IMR-90 (cell line): ENCODE results near the gene DAB1. TPM values are rescaled to one million over a fixed set of nuclear protein-coding genes. Genes with fewer than 3 reads are reported as not detected.

Experiments used
- ATAC-seq: fragments of 200-7000 bp; cut with Tn5 transposase; 2 replicates; pipeline ENCODE4 v1.9.1; 2020; ENCODE audit warnings: low read depth, mild to moderate bottlenecking, moderate library complexity
- BruUV-seq: library from RNA; stranded (reverse); fragments of 400-500 nt; replicated peaks from 2 replicates; lab custom pipeline; 2021; lab: Mats Ljungman, UMichigan
- CTCF ChIA-PET: fragments of 300-600 bp; formaldehyde crosslinking; extraction: SDS; loops from one replicate; lab custom pipeline; 2021; ENCODE audit warnings: antibody characterized with exemption; lab: Yijun Ruan, JAX
- POLR2A ChIA-PET: fragments of 300-600 bp; sonication (Branson Sonifier 250); formaldehyde crosslinking; loops from one replicate; lab custom pipeline; 2022; ENCODE audit warnings: antibody characterized with exemption; ENCODE audit not compliant: unreplicated experiment; lab: Charles Lee
- DNase-seq: peaks from one replicate; pipeline ENCODE4 v3.0.0; 2013
- H2AFZ ChIP-seq: replicated peaks from 2 replicates; pipeline ENCODE3; 2013; ENCODE audit warnings: low read length, mild to moderate bottlenecking; ENCODE audit not compliant: poor library complexity
- H2AK5ac ChIP-seq: 2 replicates; pipeline ENCODE4 v1.6.1; 2013; ENCODE audit warnings: low read depth, low read length, inconsistent platforms
- H2AK9ac ChIP-seq: replicated peaks from 2 replicates; pipeline ENCODE3; 2013; ENCODE audit warnings: mild to moderate bottlenecking, low read depth, low read length, moderate library complexity; ENCODE audit not compliant: poor library complexity
- H2BK120ac ChIP-seq: 2 replicates; pipeline ENCODE4 v1.6.1; 2013; ENCODE audit warnings: low read depth, low read length, inconsistent platforms
- H2BK15ac ChIP-seq: 3 replicates; pipeline ENCODE4 v1.6.1; 2013; ENCODE audit warnings: low read depth, low read length, inconsistent platforms
- H2BK20ac ChIP-seq: 2 replicates; pipeline ENCODE4 v1.6.1; 2013; ENCODE audit warnings: low read depth, mild to moderate bottlenecking, inconsistent platforms, low read length, moderate library complexity
- H2BK5ac ChIP-seq: 2 replicates; pipeline ENCODE4 v1.6.1; 2013; ENCODE audit warnings: mild to moderate bottlenecking, low read depth, low read length, inconsistent platforms; ENCODE audit not compliant: poor library complexity, severe bottlenecking
- H3K14ac ChIP-seq: replicated peaks from 2 replicates; pipeline ENCODE4 v1.6.1; 2013; ENCODE audit warnings: low read depth, low read length, inconsistent platforms
- H3K18ac ChIP-seq: 2 replicates; pipeline ENCODE4 v1.6.1; 2013; ENCODE audit warnings: low read depth, low read length, control low read depth
- H3K23ac ChIP-seq: 2 replicates; pipeline ENCODE4 v1.6.1; 2013; ENCODE audit warnings: low read depth, low read length, inconsistent platforms
- H3K27ac ChIP-seq: 2 replicates; pipeline ENCODE4 v1.5.1; 2013; ENCODE audit warnings: mild to moderate bottlenecking, control low read depth, low read length; ENCODE audit not compliant: insufficient read depth
- H3K27me3 ChIP-seq: 2 replicates; pipeline ENCODE4 v1.6.1; 2013; ENCODE audit warnings: low read length; ENCODE audit not compliant: control insufficient read depth, insufficient read depth
- H3K36me3 ChIP-seq: 2 replicates; pipeline ENCODE4 v1.6.1; 2013; ENCODE audit warnings: low read length, mixed read lengths; ENCODE audit not compliant: control insufficient read depth, insufficient read depth
- H3K4ac ChIP-seq: 2 replicates; pipeline ENCODE4 v1.6.1; 2013; ENCODE audit warnings: low read depth, low read length, inconsistent platforms
- H3K4me1 ChIP-seq: 2 replicates; pipeline ENCODE4 v1.6.1; 2013; ENCODE audit warnings: low read length, mixed read lengths; ENCODE audit not compliant: control insufficient read depth, insufficient read depth
- H3K4me2 ChIP-seq: 2 replicates; pipeline ENCODE4 v1.6.1; 2013; ENCODE audit warnings: low read depth, mild to moderate bottlenecking, control low read depth, low read length, moderate library complexity
- H3K4me3 ChIP-seq: 2 replicates; pipeline ENCODE4 v1.5.1; 2013; ENCODE audit warnings: low read depth, mild to moderate bottlenecking, control low read depth, low read length, moderate library complexity; ENCODE audit not compliant: insufficient read depth
- H3K56ac ChIP-seq: 2 replicates; pipeline ENCODE4 v1.6.1; 2013; ENCODE audit warnings: low read length, inconsistent platforms; ENCODE audit not compliant: insufficient read depth; ENCODE audit errors: extremely low read depth
- H3K79me1 ChIP-seq, 2 experiments: 2 replicates each; pipeline ENCODE4 v1.6.1; 2013; ENCODE audit warnings: low read length in 2 of 2, inconsistent platforms in 1 of 2, low read depth in 1 of 2
- H3K9ac ChIP-seq: 2 replicates; pipeline ENCODE4 v1.6.1; 2013; ENCODE audit warnings: low read depth, low read length, control low read depth
- H3K9me1 ChIP-seq: 2 replicates; pipeline ENCODE4 v1.6.1; 2013; ENCODE audit warnings: low read length, inconsistent platforms; ENCODE audit not compliant: insufficient read depth
- H3K9me3 ChIP-seq: 2 replicates; pipeline ENCODE4 v1.6.1; 2013; ENCODE audit warnings: low read length; ENCODE audit not compliant: control insufficient read depth, insufficient read depth
- H4K20me1 ChIP-seq: 2 replicates; pipeline ENCODE4 v1.6.1; 2013; ENCODE audit warnings: low read length, inconsistent platforms; ENCODE audit not compliant: insufficient read depth
- H4K5ac ChIP-seq: 2 replicates; pipeline ENCODE4 v1.6.1; 2013; ENCODE audit warnings: mild to moderate bottlenecking, low read depth, low read length, control low read depth
- H4K8ac ChIP-seq, 2 experiments: 2 replicates each; pipeline ENCODE4 v1.6.1; 2013; ENCODE audit warnings: low read depth in 2 of 2, low read length in 2 of 2, control low read depth in 1 of 2, inconsistent platforms in 1 of 2
- H4K91ac ChIP-seq: 2 replicates; pipeline ENCODE4 v1.6.1; 2013; ENCODE audit warnings: low read depth, low read length, inconsistent platforms; ENCODE audit not compliant: insufficient read depth
- BHLHE40 ChIP-seq: fragments of 150-350 bp; IDR thresholded peaks from 2 replicates; pipeline ENCODE4 v1.6.1; 2016; ENCODE audit warnings: mild to moderate bottlenecking, low read depth, low read length
- CEBPB ChIP-seq: IDR thresholded peaks from 2 replicates; pipeline ENCODE4 v1.6.1; 2012; ENCODE audit warnings: low read depth, low read length, improper control_type of control experiment
- CHD1 ChIP-seq: IDR thresholded peaks from 2 replicates; pipeline ENCODE4 v1.6.1; 2012; ENCODE audit warnings: low read depth, low read length, improper control_type of control experiment
- ELK1 ChIP-seq: fragments of 150-350 bp; IDR thresholded peaks from 2 replicates; pipeline ENCODE4 v1.6.1; 2016; ENCODE audit warnings: low read depth, mild to moderate bottlenecking, low read length, moderate library complexity, borderline replicate concordance
- MAZ ChIP-seq: IDR thresholded peaks from 2 replicates; pipeline ENCODE4 v1.6.1; 2012; ENCODE audit warnings: low read depth, mild to moderate bottlenecking, low read length, improper control_type of control experiment, moderate library complexity, borderline replicate concordance
- MXI1 ChIP-seq: IDR thresholded peaks from 2 replicates; pipeline ENCODE4 v1.6.1; 2012; ENCODE audit warnings: low read depth, mild to moderate bottlenecking, low read length, moderate library complexity, borderline replicate concordance
- NFE2L2 ChIP-seq: fragments of 150-350 bp; IDR thresholded peaks from 2 replicates; pipeline ENCODE4 v1.6.1; 2016; ENCODE audit warnings: low read depth, mild to moderate bottlenecking, low read length
- RAD21 ChIP-seq: IDR thresholded peaks from 2 replicates; pipeline ENCODE4 v1.6.1; 2012; ENCODE audit warnings: low read length, improper control_type of control experiment
- RCOR1 ChIP-seq: IDR thresholded peaks from 2 replicates; pipeline ENCODE4 v1.6.1; 2012; ENCODE audit warnings: mild to moderate bottlenecking, low read length, improper control_type of control experiment; ENCODE audit not compliant: insufficient replicate concordance
- RFX5 ChIP-seq: IDR thresholded peaks from 2 replicates; pipeline ENCODE4 v1.8.0; 2012; ENCODE audit warnings: low read depth, mild to moderate bottlenecking, low read length, moderate library complexity
- WGBS, 2 experiments: methylation state at CpG; one replicate each; pipeline versions ENCODE4 v1.1.5 to v1.1.7; 2013; ENCODE audit warnings: missing lambda C conversion rate in 2 of 2; ENCODE audit not compliant: insufficient read length in 1 of 2; ENCODE audit errors: extremely low coverage in 2 of 2; 5-methylcytosine and 5-hydroxymethylcytosine counted together
- dilution Hi-C: fragments of 300-500 bp; cut with HindIII; formaldehyde crosslinking; loops from one replicate; pipeline ENCODE4 v1.14.3; 2018; ENCODE audit warnings: low sequenced_read_pairs; ENCODE audit not compliant: unreplicated experiment
- in situ Hi-C: fragments of 300-500 bp; cut with MboI; formaldehyde crosslinking; loops from 3 replicates; pipeline ENCODE4 v1.14.3; 2019; ENCODE audit warnings: low sequenced_read_pairs, inconsistent platforms, mixed read lengths
- intact Hi-C: fragments of 100-400 bp; cut with micrococcal nuclease; formaldehyde crosslinking; loops from 2 replicates; pipeline ENCODE4 v1.10.0; 2022
- polyA plus RNA-seq, 3 experiments: library from polyadenylated mRNA; depleted of rRNA; stranded (reverse); fragments of >200 nt; gene quantifications; 2 replicates each; pipeline ENCODE4 v1.2.3, GENCODE V29; 2012; ENCODE audit warnings: low replicate concordance in 1 of 3
- total RNA-seq: library from RNA; depleted of rRNA; stranded (reverse); fragments of >200 nt; gene quantifications from 2 replicates; pipeline ENCODE4 v1.2.3, GENCODE V29; 2012
- TF ChIP-seq, protein P1 (sequence below): fragments of 150-350 bp; IDR thresholded peaks from 2 replicates; pipeline ENCODE4 v1.6.1; 2017; ENCODE audit warnings: mild to moderate bottlenecking, antibody characterized with exemption, low read length, low read depth

Gene DAB1
- total and polyA plus RNA-seq, 2 of the 4 experiments (the other 2 are of a cell fraction) = 0.18 to 0.41 TPM

DNA sequence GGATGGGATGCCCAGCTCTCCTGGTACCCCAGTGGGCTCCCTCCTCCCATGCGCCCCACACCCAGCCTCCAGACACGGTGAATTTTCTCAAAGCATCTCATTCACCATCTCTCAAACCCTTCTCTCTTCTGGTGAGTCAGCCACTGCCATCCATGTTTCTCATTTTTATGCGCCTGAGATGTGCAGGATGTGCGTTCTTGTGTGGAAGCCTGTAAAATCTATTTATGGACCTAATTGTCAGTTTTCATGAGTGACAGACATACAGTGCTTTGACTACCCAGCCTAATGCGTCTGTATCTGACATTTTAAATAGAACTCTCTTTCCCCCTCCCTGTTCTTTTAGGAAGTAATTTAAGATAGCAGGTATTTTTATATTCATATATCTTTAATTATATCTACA is 158.8 kb downstream of the DAB1 start (continued):
- TF ChIP-seq ELK1 = no peak

- Histone ChIP-seq H2AFZ (no peak overlapping the region), H4K8ac (no peak overlapping the region), H3K36me3 (no peaks in the 10 kb centered on the region), H2BK15ac (no peak overlapping the region), H2AK5ac (no peak overlapping the region), H3K9me3 (no peaks in the 10 kb centered on the region; the same call in 1 of the 2 replicates), H3K79me1 (no peaks in the 10 kb centered on the region), H3K4me1 (no peaks in the 10 kb centered on the region), H2BK20ac (no peak overlapping the region), H3K27ac (no peak overlapping the region), H3K9me1 (no peaks in the 10 kb centered on the region), H4K91ac (no peak overlapping the region), H3K56ac (no peak overlapping the region), H3K27me3 (no peaks in the 10 kb centered on the region), H3K4ac (no peak overlapping the region), H4K20me1 (no peaks in the 10 kb centered on the region), H3K23ac (no peak overlapping the region), H2AK9ac (no peak overlapping the region), H3K4me2 (no peak overlapping the region), H3K4me3 (no peak overlapping the region), H2BK5ac (no peak overlapping the region), H3K9ac (no peak overlapping the region), H4K5ac (no peak overlapping the region), H2BK120ac (no peak overlapping the region), H3K18ac (no peak overlapping the region), H3K14ac (no peak overlapping the region)
- dilution Hi-C loops (no loop called here), in situ Hi-C loops (no loop called here), intact Hi-C loops (no loop called here)
- DNase-seq (no peak), ATAC-seq (no peak)
- BruUV-seq = no TSS peak
- ChIA-PET POLR2A (no interaction called here), CTCF (no interaction called here)
- WGBS, 2 experiments = no CpG with 5 or more reads among the region's 3 CpGs
- no peak for TF ChIP-seq RCOR1
- no peak for TF ChIP-seq RAD21
- no peak for TF ChIP-seq RFX5
- TF ChIP-seq, protein P1, sequence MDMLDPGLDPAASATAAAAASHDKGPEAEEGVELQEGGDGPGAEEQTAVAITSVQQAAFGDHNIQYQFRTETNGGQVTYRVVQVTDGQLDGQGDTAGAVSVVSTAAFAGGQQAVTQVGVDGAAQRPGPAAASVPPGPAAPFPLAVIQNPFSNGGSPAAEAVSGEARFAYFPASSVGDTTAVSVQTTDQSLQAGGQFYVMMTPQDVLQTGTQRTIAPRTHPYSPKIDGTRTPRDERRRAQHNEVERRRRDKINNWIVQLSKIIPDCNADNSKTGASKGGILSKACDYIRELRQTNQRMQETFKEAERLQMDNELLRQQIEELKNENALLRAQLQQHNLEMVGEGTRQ = no peak
- TF ChIP-seq MAZ = no peak
- TF ChIP-seq CHD1 = no peak
- no peak for TF ChIP-seq CEBPB
- TF ChIP-seq NFE2L2 = no peak
- no peak for TF ChIP-seq MXI1
- no peak for TF ChIP-seq BHLHE40
Observed at GRCh38 chr1:57262472-57262871, 161.4 kb downstream of the DAB1 start.
